ENCODE data around the gene CMC2.

The CMC2 gene

DNA sequence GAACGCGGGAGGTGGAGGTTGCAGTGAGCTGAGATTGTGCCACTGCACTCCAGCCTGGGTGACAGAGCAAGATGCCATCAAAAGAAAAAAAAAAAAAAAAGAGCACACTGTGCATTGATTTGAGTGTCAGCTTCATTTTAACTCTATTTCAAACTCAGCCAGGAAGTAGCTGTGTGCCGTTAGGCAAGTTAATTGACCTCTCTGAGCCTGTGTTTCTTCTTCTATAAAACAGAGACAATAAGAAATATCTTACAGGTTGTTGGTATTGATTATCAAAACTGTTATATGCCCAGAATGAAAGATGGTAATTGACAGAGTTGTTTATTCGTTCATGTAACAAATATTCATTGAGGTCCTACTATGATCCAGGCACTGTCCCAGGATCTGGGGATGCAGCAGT lies 83.3 kb downstream of the CMC2 start:
- DNase-seq, result no peak

Measured in effector CD4-positive, alpha-beta T cell (primary cell).